Activated T-cell treated with anti-CD3 and anti-CD28 coated beads for 4 hours (primary cell): ENCODE results near the gene SORCS2.

Source experiments
- DNase-seq: peaks from one replicate; pipeline ENCODE4 v3.0.0-alpha.2; 2020

The SORCS2 gene

DNA sequence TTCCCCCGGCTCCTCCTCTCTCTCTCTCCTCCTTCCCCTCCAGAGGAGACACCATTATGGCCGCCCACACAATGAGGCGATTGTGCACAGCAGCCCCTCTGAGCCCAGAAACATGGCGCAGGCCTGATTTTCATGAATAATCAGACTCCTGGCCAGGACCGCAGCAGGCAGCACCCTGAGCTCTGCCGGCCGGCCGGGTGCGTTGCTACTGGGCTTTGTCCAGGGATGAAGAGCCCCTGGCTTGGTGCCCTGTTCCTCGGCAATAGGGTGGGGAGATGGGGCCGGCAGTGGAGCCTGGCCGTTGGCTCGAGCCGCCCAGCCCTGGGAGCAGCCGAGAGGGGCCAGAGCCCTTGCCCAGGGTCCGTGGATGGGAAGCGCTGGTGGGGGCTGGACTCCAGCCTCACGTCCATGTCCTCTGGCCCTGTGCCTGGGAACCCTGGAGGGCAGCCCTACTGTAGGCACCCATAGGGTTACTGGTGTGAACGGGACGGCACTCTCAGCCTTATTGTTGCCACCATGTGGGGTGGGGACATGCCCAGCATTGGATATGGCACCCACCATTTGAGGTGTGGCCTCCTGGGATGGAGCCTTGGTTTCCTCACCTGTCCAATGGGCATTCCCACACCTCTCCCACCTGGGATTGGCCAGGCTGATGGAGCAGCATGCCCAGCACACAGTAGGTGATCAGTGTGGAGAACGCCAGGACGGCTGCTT, 103.0 kb downstream of the SORCS2 start:
- DNase-seq = no peak

GRCh38 chr4:7295911-7296660, 103.7 kb downstream of the SORCS2 start:
- DNase-seq = no peak

DNA sequence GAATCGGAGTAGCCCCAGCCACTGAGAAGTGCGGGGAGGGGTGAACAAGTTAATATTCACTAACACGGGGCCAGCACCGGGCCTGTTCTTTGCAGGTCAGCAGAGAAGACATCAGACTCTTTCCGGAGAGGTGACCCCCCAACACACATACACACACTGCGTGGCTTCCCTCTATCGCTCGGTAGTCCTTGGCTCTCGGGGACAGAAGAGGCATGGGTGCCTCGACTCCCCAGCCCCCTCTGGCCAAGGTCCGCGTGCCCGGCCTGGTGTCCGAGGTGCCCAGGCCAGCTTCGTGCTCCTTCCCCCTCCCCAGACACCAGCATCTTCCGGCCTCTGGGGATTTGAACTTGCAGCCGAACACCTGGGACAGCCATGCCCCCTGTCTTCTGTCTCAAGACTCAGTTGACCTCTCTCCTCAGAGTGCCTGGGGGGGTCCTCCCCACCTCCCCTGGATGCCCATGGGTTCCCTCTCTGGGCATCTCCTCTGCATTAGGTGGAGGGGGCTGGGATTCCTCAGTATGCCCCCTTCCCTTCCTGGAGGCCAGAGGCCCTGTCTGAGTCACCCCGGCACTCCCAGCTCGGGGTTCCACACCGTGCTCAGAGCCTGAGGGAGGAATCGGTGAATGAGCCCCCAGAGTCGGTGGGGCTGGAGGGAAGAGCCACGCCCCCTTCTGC, 104.5 kb downstream of the SORCS2 start:
- no peak for DNase-seq

- DNase-seq = no peak
Observed at GRCh38 chr4:7297374-7297773, 105.0 kb downstream of the SORCS2 start.

- no peak for DNase-seq
Observed at GRCh38 chr4:7297881-7298280, 105.5 kb downstream of the SORCS2 start.

GRCh38 chr4:7298619-7299009, 106.3 kb downstream of the SORCS2 start:
- DNase-seq = no peak

DNA sequence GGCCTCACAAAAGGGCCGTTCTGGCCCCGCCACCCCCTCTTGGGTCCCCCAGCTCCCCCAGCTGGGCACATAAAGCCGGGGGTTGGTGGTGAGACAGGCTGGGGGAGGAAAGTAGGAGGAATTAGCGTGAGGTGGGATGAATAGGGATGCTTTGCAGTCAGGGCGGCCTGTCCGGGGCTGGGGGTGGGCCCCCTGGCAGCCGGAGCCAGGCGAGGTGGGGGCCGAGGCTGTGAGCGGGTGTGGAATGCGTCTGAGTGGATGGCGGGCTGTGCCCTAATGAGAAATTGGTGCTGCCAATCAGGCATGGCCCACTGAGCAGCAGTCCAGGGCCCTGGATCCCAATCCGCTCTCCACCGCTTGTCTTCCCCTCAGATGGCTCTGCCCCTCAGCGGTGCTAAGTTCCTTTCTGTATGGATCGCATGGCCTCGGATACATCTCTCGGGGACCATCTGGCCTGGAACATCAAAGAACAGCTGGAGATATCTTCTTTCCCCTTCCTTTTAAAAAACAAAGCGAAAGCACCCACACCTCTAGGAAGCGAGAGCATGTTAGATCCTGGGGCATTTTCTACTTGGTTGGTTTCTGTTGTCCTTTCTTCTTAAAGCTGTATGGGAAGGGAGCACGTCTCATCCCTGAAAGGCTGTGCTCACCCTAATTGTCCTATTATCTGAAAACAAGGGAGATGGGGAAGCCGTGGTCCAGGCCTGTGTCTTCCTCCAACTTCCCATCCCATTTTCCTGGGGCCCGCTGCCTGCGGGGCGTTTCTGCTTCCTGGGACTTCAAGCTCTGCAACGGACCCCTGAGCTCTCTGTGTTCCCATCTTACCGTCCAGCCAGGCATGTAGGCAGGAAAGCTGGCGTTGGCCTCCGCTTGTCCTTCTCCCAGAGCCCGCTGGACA, 106.9 kb downstream of the SORCS2 start:
- no peak for DNase-seq

DNA sequence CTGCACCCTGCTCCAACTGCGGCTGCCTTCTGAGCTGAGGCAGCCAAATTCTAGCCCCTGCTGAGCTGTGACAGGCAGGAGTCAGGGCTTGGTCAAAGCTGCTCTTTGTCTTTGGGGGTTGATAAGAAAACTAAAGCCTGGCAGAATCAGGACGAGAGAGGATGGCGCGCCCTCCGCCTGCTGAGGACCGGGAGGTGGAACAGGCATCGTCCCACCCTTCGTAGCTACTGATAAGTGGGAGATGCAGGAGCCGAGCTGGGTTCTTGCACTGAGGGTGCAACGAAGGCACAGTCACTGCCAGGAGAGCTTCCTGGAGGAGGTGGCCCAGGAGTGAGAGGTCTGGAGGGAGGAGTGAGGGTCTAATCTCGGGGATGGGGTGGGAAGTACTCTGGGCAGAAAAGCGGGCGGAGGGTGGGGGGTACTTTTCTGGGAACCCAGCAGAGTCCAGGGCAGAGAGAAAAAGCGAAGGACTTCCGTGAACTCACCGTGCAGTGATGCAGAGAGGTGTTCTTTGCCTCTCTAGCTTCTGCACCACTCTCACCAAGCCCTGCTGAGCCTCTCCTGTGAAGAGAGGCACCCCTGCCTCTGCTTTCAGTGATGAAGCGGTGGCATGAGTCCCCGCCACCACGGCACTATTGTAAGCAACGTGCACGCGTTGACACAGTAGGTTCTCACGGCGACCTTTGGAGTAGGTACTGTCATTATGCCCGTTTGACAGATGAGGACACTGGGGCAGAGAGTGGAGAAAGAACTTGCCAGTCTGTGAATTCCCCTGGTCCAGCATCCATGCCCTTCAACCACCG, 107.8 kb downstream of the SORCS2 start:
- no peak for DNase-seq

DNA sequence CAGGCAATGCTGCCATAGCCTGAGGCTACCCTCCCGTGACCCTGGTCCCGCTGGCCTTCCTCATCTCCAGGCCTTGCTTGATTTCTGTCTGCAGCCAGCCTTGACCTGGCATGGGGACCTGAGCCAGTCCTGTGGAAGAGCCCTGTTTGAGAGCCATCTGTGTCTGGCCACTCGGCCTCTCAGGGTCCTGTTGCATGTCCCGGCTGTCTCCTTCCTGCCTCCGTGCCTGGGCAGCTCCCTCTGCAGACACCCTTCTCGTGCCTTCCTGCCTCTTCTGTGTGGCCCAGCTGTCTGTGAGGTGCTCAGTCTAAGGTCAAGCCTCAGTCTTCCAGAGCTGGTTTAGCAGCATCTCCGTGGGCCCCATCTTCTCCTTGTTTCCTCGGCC, 108.4 kb downstream of the SORCS2 start:
- no peak for DNase-seq

- DNase-seq = no peak
Observed at GRCh38 chr4:7301126-7301785, 108.9 kb downstream of the SORCS2 start.

GRCh38 chr4:7301846-7302630, 109.7 kb downstream of the SORCS2 start:
- DNase-seq = no peak

- no peak for DNase-seq
Observed at GRCh38 chr4:7302781-7303404, 110.6 kb downstream of the SORCS2 start.

DNA sequence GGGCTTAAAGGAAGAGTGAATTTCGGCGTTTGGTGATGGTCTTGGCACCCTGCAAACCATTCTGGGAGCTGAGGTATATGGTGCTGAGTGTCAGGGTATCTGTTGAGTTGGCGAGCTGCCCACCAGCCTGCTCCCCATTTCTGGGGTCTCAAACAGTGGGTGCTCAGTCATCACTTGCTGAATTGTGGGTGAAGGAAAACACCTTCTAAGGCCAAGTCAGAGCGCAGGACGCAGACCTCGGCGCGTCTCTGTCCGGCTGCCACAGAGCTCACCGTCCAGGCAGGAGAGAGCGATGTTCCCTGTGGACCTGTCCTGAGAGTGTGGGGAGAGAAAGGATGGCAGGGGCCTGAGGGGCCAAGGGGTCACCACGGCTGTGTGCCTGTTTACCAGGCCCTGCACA, 111.2 kb downstream of the SORCS2 start:
- DNase-seq = no peak

DNA sequence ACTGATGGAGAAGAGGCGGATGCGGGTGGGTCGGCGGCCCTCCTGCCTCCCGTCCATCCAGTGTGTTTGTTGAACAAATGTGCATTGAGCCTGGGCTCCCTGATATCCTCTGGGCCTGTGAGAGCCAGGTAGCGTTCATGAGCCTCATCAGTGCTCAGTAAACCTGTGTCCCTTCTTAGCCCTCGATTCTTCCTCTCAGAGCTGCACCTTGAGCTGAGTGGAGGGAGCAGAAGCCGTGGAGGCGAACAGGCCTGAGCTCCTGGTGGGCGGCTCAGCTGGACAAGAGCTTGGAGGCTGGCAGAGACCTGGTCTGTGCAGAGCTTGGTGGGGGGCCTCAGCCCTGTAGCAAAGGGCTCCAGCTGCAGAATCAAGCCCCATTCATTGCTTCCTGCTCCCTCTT, 112.1 kb downstream of the SORCS2 start:
- DNase-seq = no peak

GRCh38 chr4:7306021-7306965, 114.0 kb downstream of the SORCS2 start:
- DNase-seq = no peak

- DNase-seq = no peak
Observed at GRCh38 chr4:7306986-7307385, 114.6 kb downstream of the SORCS2 start.

- DNase-seq = no peak
Observed at GRCh38 chr4:7307394-7308099, 115.2 kb downstream of the SORCS2 start.

DNA sequence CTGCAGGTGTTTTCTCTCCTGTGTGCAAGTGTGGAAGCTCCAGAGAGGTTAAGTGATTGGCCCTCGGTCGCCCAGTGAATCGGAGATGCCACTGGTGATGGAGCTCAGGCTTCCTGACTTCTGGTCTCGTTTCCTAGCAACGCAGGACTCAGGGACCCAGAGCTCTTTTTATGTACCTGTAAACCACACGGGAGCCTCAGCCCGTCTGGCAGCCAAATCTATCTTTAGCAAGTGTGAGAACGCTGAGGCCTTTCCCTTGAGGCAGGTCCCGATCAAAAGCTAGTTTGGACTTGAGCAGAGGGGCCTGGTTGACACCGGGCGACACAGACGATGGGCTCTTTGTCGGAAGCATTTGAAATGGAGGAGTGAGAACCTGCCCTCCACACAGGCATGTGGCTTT, 116.8 kb downstream of the SORCS2 start:
- DNase-seq = no peak
